ENCODE results near the gene CDH23. TPM values are rescaled to one million over a fixed set of nuclear protein-coding genes. Genes with fewer than 3 reads are reported as not detected.

Gene CDH23
- total RNA-seq, 1 experiment from 2014 or later: 0.07 TPM

GRCh38 chr10:71638064-71638821 lies 241.5 kb downstream of the CDH23 start:
- peak; percentile 8 for DNase-seq
- no peak for TF ChIP-seq CTCF (IDR thresholded peaks at IDR 0.05; ENCODE audit: unreplicated experiment)
- intact Hi-C loops (cut with micrococcal nuclease; ENCODE audit: unreplicated experiment): no loop called here
- Mint-ChIP-seq H3K9me3 (ENCODE audit: low read depth, unreplicated experiment) (no peaks in the 10 kb centered on the region), H3K4me1 (ENCODE audit: low read depth, unreplicated experiment) (peaks cover 11% of the 10 kb centered on the region), H3K36me3 (ENCODE audit: insufficient read depth, unreplicated experiment) (no peaks in the 10 kb centered on the region), H3K4me3 (ENCODE audit: low read depth, unreplicated experiment) (no peak overlapping the region), H3K27me3 (ENCODE audit: unreplicated experiment) (peaks cover 62% of the 10 kb centered on the region), H3K27ac (ENCODE audit: unreplicated experiment) (no peak overlapping the region)
- no TSS peak for BruUV-seq (replicated peaks)
- CTCF ChIA-PET: interaction anchor here (0.7 to 1.2 kb wide), 2 partner anchors 15 to 29 kb away, joined by 3 to 6 read pairs; no protein-coding TSS in a partner anchor

GRCh38 chr10:71638822-71639719 lies 242.4 kb downstream of the CDH23 start:
- BruUV-seq (replicated peaks): no TSS peak
- no peak overlapping the region for H3K27ac Mint-ChIP-seq (ENCODE audit: unreplicated experiment)

GRCh38 chr10:71640607-71641006 lies 243.9 kb downstream of the CDH23 start:
- CTCF ChIA-PET: interaction anchor here (0.7 kb wide), 1 partner anchor 55 kb away, joined by 3 read pairs; no protein-coding TSS in a partner anchor
- no TSS peak for BruUV-seq (replicated peaks)
- H3K27me3 Mint-ChIP-seq (ENCODE audit: unreplicated experiment): peaks cover 64% of the 10 kb centered on the region
- no peak overlapping the region for H3K4me3 Mint-ChIP-seq (ENCODE audit: low read depth, unreplicated experiment)
- no peaks in the 10 kb centered on the region for H3K36me3 Mint-ChIP-seq (ENCODE audit: insufficient read depth, unreplicated experiment)
- intact Hi-C loops (cut with micrococcal nuclease; ENCODE audit: unreplicated experiment): no loop called here
- H3K9me3 Mint-ChIP-seq (ENCODE audit: low read depth, unreplicated experiment): no peaks in the 10 kb centered on the region
- H3K27ac Mint-ChIP-seq (ENCODE audit: unreplicated experiment): no peak overlapping the region
- no peak for TF ChIP-seq CTCF (IDR thresholded peaks at IDR 0.05; ENCODE audit: unreplicated experiment)
- H3K4me1 Mint-ChIP-seq (ENCODE audit: low read depth, unreplicated experiment): peaks cover 11% of the 10 kb centered on the region
- no peak for DNase-seq

More at GRCh38 chr10:71638822-71639719, 242.4 kb downstream of the CDH23 start:
- no peak for TF ChIP-seq CTCF (IDR thresholded peaks at IDR 0.05; ENCODE audit: unreplicated experiment)
- Mint-ChIP-seq H3K36me3 (ENCODE audit: insufficient read depth, unreplicated experiment) (no peaks in the 10 kb centered on the region), H3K4me1 (ENCODE audit: low read depth, unreplicated experiment) (peaks cover 11% of the 10 kb centered on the region), H3K4me3 (ENCODE audit: low read depth, unreplicated experiment) (no peak overlapping the region), H3K9me3 (ENCODE audit: low read depth, unreplicated experiment) (no peaks in the 10 kb centered on the region), H3K27me3 (ENCODE audit: unreplicated experiment) (peaks cover 65% of the 10 kb centered on the region)
- intact Hi-C loops (cut with micrococcal nuclease; ENCODE audit: unreplicated experiment): no loop called here
- DNase-seq: no peak
- CTCF ChIA-PET: interaction anchor here (0.7 to 1.2 kb wide), 3 partner anchors 15 to 736 kb away, joined by 3 to 6 read pairs (median 3); no protein-coding TSS in a partner anchor

GRCh38 chr10:71641449-71641848 lies 244.7 kb downstream of the CDH23 start:
- Mint-ChIP-seq H3K36me3 (ENCODE audit: insufficient read depth, unreplicated experiment) (no peaks in the 10 kb centered on the region), H3K9me3 (ENCODE audit: low read depth, unreplicated experiment) (no peaks in the 10 kb centered on the region), H3K27ac (ENCODE audit: unreplicated experiment) (no peak overlapping the region), H3K27me3 (ENCODE audit: unreplicated experiment) (peaks cover 64% of the 10 kb centered on the region), H3K4me3 (ENCODE audit: low read depth, unreplicated experiment) (no peak overlapping the region), H3K4me1 (ENCODE audit: low read depth, unreplicated experiment) (peaks cover 11% of the 10 kb centered on the region)
- no peak for DNase-seq
- no peak for TF ChIP-seq CTCF (IDR thresholded peaks at IDR 0.05; ENCODE audit: unreplicated experiment)
- CTCF ChIA-PET: interaction anchor here (0.5 to 0.9 kb wide), 3 partner anchors 16 to 429 kb away, joined by 3 to 8 read pairs (median 3); no protein-coding TSS in a partner anchor
- BruUV-seq (replicated peaks): no TSS peak
- intact Hi-C loops (cut with micrococcal nuclease; ENCODE audit: unreplicated experiment): no loop called here
